RCC 7860 (cell line): ENCODE data around the gene PURA.

ENCODE experiments used
- DNase-seq: peaks from one replicate; pipeline ENCODE4 v3.0.0-alpha.2; 2015; ENCODE audit warnings: low spot score
- FAIRE-seq: peaks from 2 replicates; lab custom pipeline; 2012; peaks lifted over from hg19 to GRCh38; lab: Jason Lieb, UNC

Gene PURA

GRCh38 chr5:140109759-140110645, 3.9 kb upstream of the PURA start:
- FAIRE-seq, result no peak
- DNase-seq, result no peak

- FAIRE-seq (no peak), DNase-seq (no peak)
These were observed 3.3 kb upstream of the PURA start for GRCh38 chr5:140110646-140110957.

GRCh38 chr5:140111011-140111858, 2.7 kb upstream of the PURA start:
- DNase-seq, result no peak
- FAIRE-seq, result no peak

GRCh38 chr5:140111859-140112551, 1.9 kb upstream of the PURA start:
- DNase-seq (no peak), FAIRE-seq (no peak)

GRCh38 chr5:140112685-140113179, 1.2 kb upstream of the PURA start:
- FAIRE-seq (no peak), DNase-seq (no peak)

GRCh38 chr5:140113180-140113698, 670 bp upstream of the PURA start:
- DNase-seq, result no peak
- no peak for FAIRE-seq

GRCh38 chr5:140114341-140115185, 654 bp downstream of the PURA start:
- no peak for FAIRE-seq
- DNase-seq, result peak; percentile 33

- FAIRE-seq (no peak), DNase-seq (no peak)
These were observed 1.2 kb downstream of the PURA start for GRCh38 chr5:140115186-140115500.

GRCh38 chr5:140116716-140117115, 2.8 kb downstream of the PURA start:
- FAIRE-seq (no peak), DNase-seq (no peak)

GRCh38 chr5:140117523-140117922, 3.6 kb downstream of the PURA start:
- no peak for FAIRE-seq
- DNase-seq, result no peak

- no peak for FAIRE-seq
- DNase-seq, result no peak
These were observed 4.5 kb downstream of the PURA start for GRCh38 chr5:140118302-140118936.

- FAIRE-seq (no peak), DNase-seq (no peak)
These were observed 11.7 kb downstream of the PURA start, which contains the start of gene IGIP for GRCh38 chr5:140125637-140126036. IGIP (plus strand) TSS chr5:140125937; CDS start chr5:140128477, 2,540 bp downstream.

GRCh38 chr5:140126315-140127012, 12.6 kb downstream of the PURA start:
- no peak for FAIRE-seq
- DNase-seq, result no peak

GRCh38 chr5:140128376-140128775, 14.5 kb downstream of the PURA start:
- DNase-seq (no peak), FAIRE-seq (no peak)

- DNase-seq (no peak), FAIRE-seq (no peak)
These were observed 17.2 kb downstream of the PURA start for GRCh38 chr5:140130949-140131733.

GRCh38 chr5:140131967-140132409, 18.1 kb downstream of the PURA start:
- FAIRE-seq (peak; percentile 96), DNase-seq (peak; percentile 85)

GRCh38 chr5:140133514-140134167, 19.7 kb downstream of the PURA start:
- FAIRE-seq, result no peak
- DNase-seq, result no peak
